Tibial artery (tissue), 4 donors: ENCODE data around the gene PARD6B.
"Not testable (repeated sequence)": the region's sequence is repeated elsewhere in the genome, so short reads cannot be mapped to it uniquely, and the experiment has no call there.

Experiments used
- DNase-seq, 2 donors: peaks; one replicate each; pipeline ENCODE4 v3.0.0-alpha.2; 2019
- H3K27ac ChIP-seq, 2 donors: fragments of 200-600 bp; sonication (generic) in 1 of 2; 1 replicate in 1 of 2; 2 replicates in 1 of 2; pipeline ENCODE4 v1.5.1; 2018 to 2019; ENCODE audit warnings: mild to moderate bottlenecking in 1 of 2
- H3K27me3 ChIP-seq, 2 donors: fragments of 200-600 bp; sonication (generic) in 1 of 2; one replicate each; pipeline versions ENCODE4 v1.5.1 to v1.6.0; 2016 to 2019
- H3K36me3 ChIP-seq, 3 donors: fragments of 200-600 bp; sonication (generic) in 2 of 3; one replicate each; pipeline ENCODE4 v1.5.1; 2016 to 2019; ENCODE audit warnings: mild to moderate bottlenecking in 2 of 3
- H3K4me1 ChIP-seq, 4 donors: fragments of 200-600 bp; sonication (generic) in 2 of 4; 1 replicate in 3 of 4; 2 replicates in 1 of 4; pipeline ENCODE4 v1.5.1; 2016 to 2019
- H3K4me3 ChIP-seq, 2 donors: fragments of 200-600 bp; sonication (generic) in 1 of 2; 1 replicate in 1 of 2; 2 replicates in 1 of 2; pipeline ENCODE4 v1.5.1; 2018 to 2019; ENCODE audit warnings: mild to moderate bottlenecking in 2 of 2
- H3K9me3 ChIP-seq, 3 donors: fragments of 200-600 bp; sonication (generic) in 1 of 3; one replicate each; pipeline ENCODE4 v1.5.1; 2016 to 2019
- CTCF ChIP-seq, 2 experiments: fragments of 200-600 bp in 1 of 2; fragments of 450-650 bp in 1 of 2; IDR thresholded peaks; one replicate each; pipeline ENCODE4 v1.5.1; 2017 to 2019; ENCODE audit warnings: antibody characterized with exemption in 2 of 2, mild to moderate bottlenecking in 1 of 2, moderate library complexity in 1 of 2
- intact Hi-C: fragments of 100-400 bp; cut with DNase I; formaldehyde crosslinking; loops from one replicate; pipeline ENCODE4 v1.15.0; 2023; ENCODE audit warnings: low total_unique reads

Gene PARD6B

GRCh38 chr20:50759678-50760077, 28.3 kb downstream of the PARD6B start:
- Histone ChIP-seq H3K27me3 (no peaks in the 10 kb centered on the region), H3K27ac (no peak overlapping the region), H3K9me3 (no peaks in the 10 kb centered on the region), H3K4me3 (no peak overlapping the region), H3K4me1 (peaks cover 0 to 21% (median 17%) of the 10 kb centered on the region in 4 donors), H3K36me3 (no peaks in the 10 kb centered on the region)
- intact Hi-C loops, result no loop called here
- TF ChIP-seq CTCF (IDR thresholded peaks at IDR 0.05), result no peak
- DNase-seq, result no peak

GRCh38 chr20:50762045-50762422, 30.7 kb downstream of the PARD6B start:
- no peak for DNase-seq
- no peak for TF ChIP-seq CTCF (IDR thresholded peaks at IDR 0.05)
- intact Hi-C loops, result no loop called here
- no peaks in the 10 kb centered on the region for H3K36me3 ChIP-seq
- no peak overlapping the region for H3K4me3 ChIP-seq
- no peaks in the 10 kb centered on the region for H3K9me3 ChIP-seq
- H3K27ac ChIP-seq, result peak overlapping the region; percentile 24 to 54
- peaks cover 0 to 22% (median 18%) of the 10 kb centered on the region in 4 donors for H3K4me1 ChIP-seq
- no peaks in the 10 kb centered on the region for H3K27me3 ChIP-seq

GRCh38 chr20:50762435-50763220, 31.2 kb downstream of the PARD6B start:
- TF ChIP-seq CTCF (IDR thresholded peaks at IDR 0.05), result no peak
- peaks cover 0 to 22% (median 18%) of the 10 kb centered on the region in 4 donors for H3K4me1 ChIP-seq
- H3K36me3 ChIP-seq, result no peaks in the 10 kb centered on the region
- no peak overlapping the region for H3K4me3 ChIP-seq
- peak; percentile 66 to 92 for DNase-seq
- intact Hi-C loops, result no loop called here
- H3K9me3 ChIP-seq, result no peaks in the 10 kb centered on the region
- peak overlapping the region; percentile 24 to 54 for H3K27ac ChIP-seq
- H3K27me3 ChIP-seq, result no peaks in the 10 kb centered on the region

- H3K36me3 ChIP-seq, intact Hi-C loops, H3K27me3 ChIP-seq, DNase-seq, H3K9me3 ChIP-seq, H3K4me3 ChIP-seq: not testable (repeated sequence)
- Histone ChIP-seq H3K27ac (peak overlapping the region in 1 of 2 donors; percentile 54), H3K4me1 (peaks cover 0 to 22% (median 18%) of the 10 kb centered on the region in 4 donors)
Measured at GRCh38 chr20:50763550-50764458, 32.4 kb downstream of the PARD6B start.

GRCh38 chr20:50765251-50765650, 33.9 kb downstream of the PARD6B start:
- intact Hi-C loops, H3K36me3 ChIP-seq, DNase-seq, H3K4me3 ChIP-seq, H3K9me3 ChIP-seq, H3K27ac ChIP-seq, H3K27me3 ChIP-seq: not testable (repeated sequence)
- peaks cover 0 to 22% (median 18%) of the 10 kb centered on the region in 4 donors for H3K4me1 ChIP-seq

- DNase-seq, result no peak
- no peaks in the 10 kb centered on the region for H3K27me3 ChIP-seq
- H3K36me3 ChIP-seq, result no peaks in the 10 kb centered on the region
- peaks cover 0 to 22% (median 18%) of the 10 kb centered on the region in 4 donors for H3K4me1 ChIP-seq
- no peak overlapping the region for H3K27ac ChIP-seq
- no peaks in the 10 kb centered on the region for H3K9me3 ChIP-seq
- TF ChIP-seq CTCF (IDR thresholded peaks at IDR 0.05), result no peak
- no peak overlapping the region for H3K4me3 ChIP-seq
- intact Hi-C loops, result no loop called here
Measured at GRCh38 chr20:50765674-50766073, 34.3 kb downstream of the PARD6B start.

GRCh38 chr20:50766955-50767809, 35.8 kb downstream of the PARD6B start:
- H3K27me3 ChIP-seq, DNase-seq, H3K27ac ChIP-seq, H3K4me3 ChIP-seq, H3K36me3 ChIP-seq, intact Hi-C loops, H3K9me3 ChIP-seq: not testable (repeated sequence)
- peaks cover 0 to 16% (median 14%) of the 10 kb centered on the region in 4 donors for H3K4me1 ChIP-seq

- H3K27ac ChIP-seq, H3K4me1 ChIP-seq, intact Hi-C loops, H3K27me3 ChIP-seq, H3K36me3 ChIP-seq, H3K4me3 ChIP-seq, H3K9me3 ChIP-seq: not testable (repeated sequence)
- DNase-seq, result peak in 1 of 2 donors; percentile 55
Measured at GRCh38 chr20:50768991-50769390, 37.6 kb downstream of the PARD6B start.

- peak in 1 of 2 donors; percentile 51 for DNase-seq
- not testable (repeated sequence) for H3K27me3 ChIP-seq
Measured at GRCh38 chr20:50769551-50770085, 38.2 kb downstream of the PARD6B start.

More at GRCh38 chr20:50769551-50770085, 38.2 kb downstream of the PARD6B start:
- H3K27ac ChIP-seq, intact Hi-C loops, H3K4me3 ChIP-seq, H3K9me3 ChIP-seq, H3K36me3 ChIP-seq, H3K4me1 ChIP-seq: not testable (repeated sequence)
